Activated gamma-delta T cell treated with Interleukin-2 at 50 U/mL for 16 hours (primary cell): ENCODE measurements around the gene ZNF518A.
"Not testable (repeated sequence)": the region's sequence is repeated elsewhere in the genome, so short reads cannot be mapped to it uniquely, and the experiment has no call there.

Source experiments
- DNase-seq: peaks from one replicate; pipeline ENCODE4 v3.0.0-alpha.2; 2020

ZNF518A gene

GRCh38 chr10:96138102-96138501 is 8.0 kb downstream of the ZNF518A start:
- DNase-seq, result no peak

GRCh38 chr10:96152437-96152836 is 22.3 kb downstream of the ZNF518A start:
- no peak for DNase-seq

GRCh38 chr10:96153070-96153469 is 23.0 kb downstream of the ZNF518A start:
- DNase-seq, result no peak

DNA sequence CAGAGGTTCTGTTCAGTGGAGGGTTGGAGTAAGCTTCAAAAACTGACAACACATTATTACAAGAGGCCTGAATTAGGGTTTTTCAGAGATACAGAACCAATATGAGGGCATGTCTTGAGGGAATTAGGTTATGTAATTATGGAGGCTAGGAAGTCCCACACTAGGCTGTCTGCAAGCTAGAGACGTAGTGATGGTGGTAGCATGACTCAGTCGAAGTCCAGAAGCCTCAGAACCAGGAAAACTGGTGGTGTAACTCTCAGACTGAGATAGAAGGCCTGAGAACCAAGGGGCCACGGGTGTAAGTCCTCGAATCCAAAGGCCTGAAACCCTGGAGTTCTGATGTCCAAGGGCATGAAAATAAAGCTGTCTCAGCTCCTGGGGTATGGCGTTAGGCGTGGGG is 35.6 kb downstream of the ZNF518A start:
- no peak for DNase-seq

DNA sequence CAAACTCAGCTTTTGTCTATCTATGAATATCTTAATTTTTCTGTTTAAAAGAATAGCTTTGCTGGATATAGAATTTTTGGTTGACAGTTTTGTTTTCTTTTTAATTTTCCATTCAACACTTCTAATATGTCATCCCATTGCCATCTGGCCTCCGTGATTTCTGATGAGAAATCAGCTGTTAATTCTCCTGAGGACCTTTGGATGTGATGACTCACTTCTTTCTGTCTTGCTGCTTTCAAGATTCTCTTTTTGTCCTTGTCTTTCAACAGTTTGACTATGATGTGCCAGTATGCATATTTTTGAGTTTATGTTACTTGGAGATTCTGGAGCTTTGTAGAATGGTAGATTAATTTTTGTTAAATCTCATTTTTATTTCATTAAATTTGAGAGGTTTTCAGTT is 38.4 kb downstream of the ZNF518A start:
- DNase-seq, result no peak

DNA sequence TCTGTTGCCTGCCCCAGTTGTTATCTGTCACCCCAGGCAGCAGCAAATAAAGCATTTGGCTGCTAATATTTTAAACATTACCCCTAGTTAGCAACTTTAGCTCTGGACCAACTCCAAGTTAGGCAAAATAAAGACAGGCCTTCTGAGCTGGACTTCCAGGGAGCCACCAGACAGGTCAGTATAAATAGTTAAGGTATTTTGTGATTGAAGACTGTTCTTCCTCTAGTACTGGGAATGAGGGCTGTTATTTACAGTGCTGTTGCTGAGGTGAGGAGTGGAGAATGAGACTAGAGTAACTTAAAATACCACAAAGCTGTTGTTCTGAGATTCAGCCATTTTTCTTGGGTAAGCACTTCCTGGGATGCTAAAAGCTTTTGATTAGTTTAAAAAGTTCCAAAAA is 40.1 kb downstream of the ZNF518A start:
- DNase-seq, result no peak

DNA sequence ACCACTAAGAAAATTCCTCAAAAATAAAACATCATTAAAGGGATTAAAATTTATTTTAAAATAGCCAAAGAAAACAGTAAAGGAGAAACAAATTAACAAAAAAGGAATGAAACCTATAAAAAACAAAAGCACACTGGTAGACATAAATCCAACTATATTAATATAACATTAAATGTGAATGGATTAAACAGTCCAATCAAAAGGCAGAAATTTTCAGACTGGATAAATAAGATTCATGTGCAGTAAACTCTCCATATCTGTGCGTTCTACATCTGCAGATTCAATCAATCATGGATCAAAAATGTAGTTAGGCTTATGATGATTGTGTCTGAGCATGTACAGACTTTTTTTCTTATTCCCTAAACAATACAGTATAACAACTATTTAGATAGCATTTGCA is 42.6 kb downstream of the ZNF518A start:
- DNase-seq, result no peak

- no peak for DNase-seq
Measured at GRCh38 chr10:96176985-96177384, 46.9 kb downstream of the ZNF518A start.

- DNase-seq, result no peak
Measured at GRCh38 chr10:96188421-96188820, 58.3 kb downstream of the ZNF518A start.

DNA sequence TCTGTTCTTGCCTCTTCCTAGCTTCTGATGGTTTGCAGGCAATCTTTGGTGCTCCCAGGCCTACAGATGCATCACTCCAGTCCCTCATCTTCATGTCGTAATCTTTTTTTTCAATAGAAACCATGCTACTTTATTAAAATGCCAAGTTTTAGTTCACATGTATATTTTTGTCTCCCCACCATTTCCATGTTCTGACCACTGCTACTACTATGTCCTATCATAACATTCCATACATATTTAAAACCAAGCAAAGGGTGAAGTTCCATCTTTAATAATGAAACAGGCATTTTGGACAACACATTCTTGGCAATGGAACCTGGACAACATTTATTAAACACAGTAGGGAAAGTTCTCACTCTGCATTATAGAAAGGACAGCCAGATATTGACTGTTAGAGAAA is 58.8 kb downstream of the ZNF518A start:
- DNase-seq, result no peak

DNA sequence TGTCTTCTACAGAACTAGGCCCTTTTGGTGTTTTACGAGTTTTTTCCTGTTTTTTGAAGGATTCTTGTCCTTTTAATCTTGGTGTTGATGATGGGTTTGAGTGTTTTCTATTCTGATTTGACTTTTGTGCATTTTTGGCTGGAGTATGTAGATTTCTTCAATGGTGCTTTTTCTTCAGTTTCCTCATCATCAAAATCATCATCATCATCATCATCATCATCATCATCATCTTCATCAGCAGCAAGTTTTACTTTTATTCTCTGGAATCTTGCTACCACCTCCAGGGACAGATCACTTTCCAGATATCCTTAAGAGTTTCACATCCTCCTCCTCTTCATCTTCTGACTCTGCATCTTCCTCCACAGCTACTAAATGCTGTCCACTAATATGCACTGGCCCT is 59.4 kb downstream of the ZNF518A start:
- not testable (repeated sequence) for DNase-seq

DNA sequence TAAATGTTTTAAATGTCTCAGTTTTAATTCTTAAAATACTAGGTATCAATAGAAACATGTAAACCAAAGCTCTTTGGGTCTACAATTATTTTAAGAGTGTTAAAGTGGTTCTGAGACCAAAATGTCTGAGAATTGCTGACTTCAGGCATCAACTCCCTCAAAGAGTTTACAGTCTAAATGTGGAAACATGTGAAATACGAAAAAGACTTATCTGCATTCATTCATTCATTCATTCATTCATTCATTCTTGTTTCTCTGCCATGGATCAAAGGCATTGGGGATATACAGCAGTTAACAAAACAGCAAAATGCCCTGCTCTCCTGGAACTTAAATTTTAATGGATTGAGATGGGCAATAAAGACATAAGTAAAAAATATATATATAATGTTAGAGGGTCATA is 71.4 kb downstream of the ZNF518A start:
- no peak for DNase-seq

- no peak for DNase-seq
Measured at GRCh38 chr10:96205580-96205979, 75.5 kb downstream of the ZNF518A start.

GRCh38 chr10:96208271-96208670 is 78.2 kb downstream of the ZNF518A start:
- DNase-seq, result no peak

GRCh38 chr10:96208946-96209345 is 78.8 kb downstream of the ZNF518A start:
- no peak for DNase-seq

DNA sequence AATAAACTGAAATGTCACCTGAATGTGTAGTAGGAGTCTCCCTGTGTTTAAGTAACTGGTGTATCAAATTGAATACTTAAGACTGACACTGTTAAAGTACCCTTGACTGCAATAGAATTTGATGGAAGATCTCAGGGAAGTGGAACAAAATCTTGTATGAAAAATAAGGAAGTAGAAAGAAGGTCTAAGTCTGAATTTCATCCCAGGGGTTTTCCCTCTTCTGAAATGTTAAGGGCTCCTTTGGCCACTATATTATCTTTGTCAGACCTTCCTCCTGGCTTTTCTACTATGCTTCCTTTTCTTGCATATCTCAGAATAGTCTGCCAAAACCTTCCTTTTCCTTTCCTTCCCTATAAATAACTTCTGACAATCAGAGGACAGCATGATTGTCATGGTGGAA is 81.7 kb downstream of the ZNF518A start:
- DNase-seq, result no peak

- no peak for DNase-seq
Measured at GRCh38 chr10:96212911-96213310, 82.8 kb downstream of the ZNF518A start.
